SU-DHL-6 (cell line): ENCODE measurements around the gene WDTC1.

ENCODE experiments used
- EZH2phosphoT487 ChIP-seq: fragments of 200-600 bp; sonication (generic), shearing (Covaris generic); conservative IDR thresholded peaks from 2 replicates; pipeline ENCODE4 v1.6.1; 2018; ENCODE audit warnings: mild to moderate bottlenecking, antibody characterized with exemption, low read length, moderate library complexity, mixed read lengths
- TF ChIP-seq, protein P1 (sequence below): fragments of 200-600 bp; sonication (generic); IDR thresholded peaks from one replicate; pipeline ENCODE4 v1.5.1; 2017; ENCODE audit warnings: antibody characterized with exemption, mild to moderate bottlenecking, low read length, moderate library complexity; ENCODE audit not compliant: insufficient read depth, poor library complexity, severe bottlenecking

DNA sequence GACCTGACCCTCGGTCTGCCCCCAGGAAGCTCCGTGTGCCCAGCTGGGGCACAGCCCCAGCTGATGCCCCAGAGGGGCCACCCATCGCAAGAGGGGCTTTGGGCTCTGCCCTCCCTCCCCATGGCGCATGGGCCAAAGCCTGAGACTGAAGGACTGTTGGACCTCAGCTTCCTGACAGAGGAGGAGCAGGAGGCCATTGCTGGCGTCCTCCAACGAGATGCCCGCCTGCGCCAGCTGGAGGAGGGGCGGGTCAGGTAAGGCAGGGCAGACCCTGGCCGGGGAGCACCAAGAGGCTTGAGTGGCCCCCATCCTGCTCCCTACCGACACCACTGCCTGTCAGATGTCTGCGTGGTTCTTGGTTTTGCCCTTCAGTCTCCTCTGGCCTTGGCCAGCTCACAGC lies 110.8 kb downstream of the WDTC1 start:
- TF ChIP-seq, protein P1, sequence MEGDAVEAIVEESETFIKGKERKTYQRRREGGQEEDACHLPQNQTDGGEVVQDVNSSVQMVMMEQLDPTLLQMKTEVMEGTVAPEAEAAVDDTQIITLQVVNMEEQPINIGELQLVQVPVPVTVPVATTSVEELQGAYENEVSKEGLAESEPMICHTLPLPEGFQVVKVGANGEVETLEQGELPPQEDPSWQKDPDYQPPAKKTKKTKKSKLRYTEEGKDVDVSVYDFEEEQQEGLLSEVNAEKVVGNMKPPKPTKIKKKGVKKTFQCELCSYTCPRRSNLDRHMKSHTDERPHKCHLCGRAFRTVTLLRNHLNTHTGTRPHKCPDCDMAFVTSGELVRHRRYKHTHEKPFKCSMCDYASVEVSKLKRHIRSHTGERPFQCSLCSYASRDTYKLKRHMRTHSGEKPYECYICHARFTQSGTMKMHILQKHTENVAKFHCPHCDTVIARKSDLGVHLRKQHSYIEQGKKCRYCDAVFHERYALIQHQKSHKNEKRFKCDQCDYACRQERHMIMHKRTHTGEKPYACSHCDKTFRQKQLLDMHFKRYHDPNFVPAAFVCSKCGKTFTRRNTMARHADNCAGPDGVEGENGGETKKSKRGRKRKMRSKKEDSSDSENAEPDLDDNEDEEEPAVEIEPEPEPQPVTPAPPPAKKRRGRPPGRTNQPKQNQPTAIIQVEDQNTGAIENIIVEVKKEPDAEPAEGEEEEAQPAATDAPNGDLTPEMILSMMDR, result no peak
- no peak for TF ChIP-seq EZH2phosphoT487
